ENCODE measurements around the gene DVL2. TPM values are rescaled to one million over a fixed set of nuclear protein-coding genes. Genes with fewer than 3 reads are reported as not detected.

DVL2 gene
- total and polyA plus RNA-seq, 4 donors = 3.4 to 24.5 (median 11.3) TPM

GRCh38 chr17:7207120-7208001, 27.0 kb downstream of the DVL2 start (continued):
- TF ChIP-seq CTCF (IDR thresholded peaks at IDR 0.05; ENCODE audit: low read depth, low read length, missing input control) (no peak), GABPA (IDR thresholded peaks at IDR 0.05 in 1 of 2, conservative IDR thresholded peaks at IDR 0.05 in 1 of 2) (no peak), HNF4A (conservative IDR thresholded peaks at IDR 0.05) (no peak)
- TF ChIP-seq, protein P1, sequence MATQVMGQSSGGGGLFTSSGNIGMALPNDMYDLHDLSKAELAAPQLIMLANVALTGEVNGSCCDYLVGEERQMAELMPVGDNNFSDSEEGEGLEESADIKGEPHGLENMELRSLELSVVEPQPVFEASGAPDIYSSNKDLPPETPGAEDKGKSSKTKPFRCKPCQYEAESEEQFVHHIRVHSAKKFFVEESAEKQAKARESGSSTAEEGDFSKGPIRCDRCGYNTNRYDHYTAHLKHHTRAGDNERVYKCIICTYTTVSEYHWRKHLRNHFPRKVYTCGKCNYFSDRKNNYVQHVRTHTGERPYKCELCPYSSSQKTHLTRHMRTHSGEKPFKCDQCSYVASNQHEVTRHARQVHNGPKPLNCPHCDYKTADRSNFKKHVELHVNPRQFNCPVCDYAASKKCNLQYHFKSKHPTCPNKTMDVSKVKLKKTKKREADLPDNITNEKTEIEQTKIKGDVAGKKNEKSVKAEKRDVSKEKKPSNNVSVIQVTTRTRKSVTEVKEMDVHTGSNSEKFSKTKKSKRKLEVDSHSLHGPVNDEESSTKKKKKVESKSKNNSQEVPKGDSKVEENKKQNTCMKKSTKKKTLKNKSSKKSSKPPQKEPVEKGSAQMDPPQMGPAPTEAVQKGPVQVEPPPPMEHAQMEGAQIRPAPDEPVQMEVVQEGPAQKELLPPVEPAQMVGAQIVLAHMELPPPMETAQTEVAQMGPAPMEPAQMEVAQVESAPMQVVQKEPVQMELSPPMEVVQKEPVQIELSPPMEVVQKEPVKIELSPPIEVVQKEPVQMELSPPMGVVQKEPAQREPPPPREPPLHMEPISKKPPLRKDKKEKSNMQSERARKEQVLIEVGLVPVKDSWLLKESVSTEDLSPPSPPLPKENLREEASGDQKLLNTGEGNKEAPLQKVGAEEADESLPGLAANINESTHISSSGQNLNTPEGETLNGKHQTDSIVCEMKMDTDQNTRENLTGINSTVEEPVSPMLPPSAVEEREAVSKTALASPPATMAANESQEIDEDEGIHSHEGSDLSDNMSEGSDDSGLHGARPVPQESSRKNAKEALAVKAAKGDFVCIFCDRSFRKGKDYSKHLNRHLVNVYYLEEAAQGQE (IDR thresholded peaks at IDR 0.05) = no peak

- Histone ChIP-seq H3K9ac (ENCODE audit: low read depth in 1 of 2, low read length in 2 of 2) (no peak overlapping the region), H3K9me3 (ENCODE audit: control insufficient read depth in 4 of 4, low read length in 3 of 4) (no peaks in the 10 kb centered on the region), H3K27ac (ENCODE audit: low read depth in 1 of 2, low read length in 2 of 2) (peak overlapping the region in 1 of 2 donors; percentile 49), H3K4me3 (ENCODE audit: low read depth in 1 of 3, low read length in 3 of 3) (no peak overlapping the region), H3K27me3 (ENCODE audit: control insufficient read depth in 4 of 4, insufficient read depth in 4 of 4, low read length in 3 of 4) (no peaks in the 10 kb centered on the region), H3K36me3 (ENCODE audit: control insufficient read depth in 4 of 4, insufficient read depth in 3 of 4, low read depth in 1 of 4, low read length in 3 of 4) (no peaks in the 10 kb centered on the region), H3K4me1 (ENCODE audit: control insufficient read depth in 4 of 4, insufficient read depth in 4 of 4, low read length in 3 of 4) (peaks cover 0 to 2% (median 0%) of the 10 kb centered on the region in 4 donors)
- WGBS = 71% methylated on average over 15 of the region's 15 CpGs
- DNase-seq (ENCODE audit: low spot score) = no peak
- TF ChIP-seq EGR1 (IDR thresholded peaks at IDR 0.05; ENCODE audit: low read depth in 2 of 2) = no peak
- TF ChIP-seq JUND (IDR thresholded peaks at IDR 0.05) = no peak
- TF ChIP-seq FOXA1 (IDR thresholded peaks at IDR 0.05) = no peak
- TF ChIP-seq GABPA (IDR thresholded peaks at IDR 0.05 in 1 of 2, conservative IDR thresholded peaks at IDR 0.05 in 1 of 2) = no peak
- TF ChIP-seq, protein P2, sequence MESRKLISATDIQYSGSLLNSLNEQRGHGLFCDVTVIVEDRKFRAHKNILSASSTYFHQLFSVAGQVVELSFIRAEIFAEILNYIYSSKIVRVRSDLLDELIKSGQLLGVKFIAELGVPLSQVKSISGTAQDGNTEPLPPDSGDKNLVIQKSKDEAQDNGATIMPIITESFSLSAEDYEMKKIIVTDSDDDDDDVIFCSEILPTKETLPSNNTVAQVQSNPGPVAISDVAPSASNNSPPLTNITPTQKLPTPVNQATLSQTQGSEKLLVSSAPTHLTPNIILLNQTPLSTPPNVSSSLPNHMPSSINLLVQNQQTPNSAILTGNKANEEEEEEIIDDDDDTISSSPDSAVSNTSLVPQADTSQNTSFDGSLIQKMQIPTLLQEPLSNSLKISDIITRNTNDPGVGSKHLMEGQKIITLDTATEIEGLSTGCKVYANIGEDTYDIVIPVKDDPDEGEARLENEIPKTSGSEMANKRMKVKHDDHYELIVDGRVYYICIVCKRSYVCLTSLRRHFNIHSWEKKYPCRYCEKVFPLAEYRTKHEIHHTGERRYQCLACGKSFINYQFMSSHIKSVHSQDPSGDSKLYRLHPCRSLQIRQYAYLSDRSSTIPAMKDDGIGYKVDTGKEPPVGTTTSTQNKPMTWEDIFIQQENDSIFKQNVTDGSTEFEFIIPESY (IDR thresholded peaks at IDR 0.05) = no peak
- TF ChIP-seq TAF1 (conservative IDR thresholded peaks at IDR 0.05) = no peak
- TF ChIP-seq RXRA (IDR thresholded peaks at IDR 0.05) = no peak
- TF ChIP-seq NR2F2 (IDR thresholded peaks at IDR 0.05) = no peak
- TF ChIP-seq MAX (IDR thresholded peaks at IDR 0.05) = no peak
- no peak for TF ChIP-seq YY1 (IDR thresholded peaks at IDR 0.05)
- no peak for TF ChIP-seq CTCF (IDR thresholded peaks at IDR 0.05; ENCODE audit: low read depth, low read length, missing input control)
These were observed 28.8 kb downstream of the DVL2 start for GRCh38 chr17:7205561-7205960.
